GM12874 (cell line): ENCODE measurements around the gene CYP2A13.

Experiments used
- CTCF ChIP-seq: IDR thresholded peaks from 2 replicates; pipeline ENCODE4 v1.5.1; 2011; ENCODE audit warnings: low read depth, mild to moderate bottlenecking, control low read depth, low read length, moderate library complexity; ENCODE audit not compliant: insufficient read depth

CYP2A13 gene

GRCh38 chr19:41131186-41131585, 42.9 kb downstream of the CYP2A13 start:
- TF ChIP-seq CTCF: no peak

GRCh38 chr19:41133260-41133659, 45.0 kb downstream of the CYP2A13 start:
- TF ChIP-seq CTCF: no peak

GRCh38 chr19:41134616-41135015, 46.4 kb downstream of the CYP2A13 start:
- TF ChIP-seq CTCF: no peak

GRCh38 chr19:41136636-41137455, 48.6 kb downstream of the CYP2A13 start:
- no peak for TF ChIP-seq CTCF

GRCh38 chr19:41144403-41144802, 56.2 kb downstream of the CYP2A13 start:
- peak; percentile 77 for TF ChIP-seq CTCF
